HG03139 (cell line): ENCODE results near the gene TRIP6.
"Not testable (repeated sequence)": the region's sequence is repeated elsewhere in the genome, so short reads cannot be mapped to it uniquely, and the experiment has no call there.

ENCODE experiments used
- ATAC-seq: cut with Tn5 transposase; IDR thresholded peaks from one replicate; pipeline ENCODE4 v1.9.1; 2021; ENCODE audit not compliant: unreplicated experiment

Gene TRIP6

DNA sequence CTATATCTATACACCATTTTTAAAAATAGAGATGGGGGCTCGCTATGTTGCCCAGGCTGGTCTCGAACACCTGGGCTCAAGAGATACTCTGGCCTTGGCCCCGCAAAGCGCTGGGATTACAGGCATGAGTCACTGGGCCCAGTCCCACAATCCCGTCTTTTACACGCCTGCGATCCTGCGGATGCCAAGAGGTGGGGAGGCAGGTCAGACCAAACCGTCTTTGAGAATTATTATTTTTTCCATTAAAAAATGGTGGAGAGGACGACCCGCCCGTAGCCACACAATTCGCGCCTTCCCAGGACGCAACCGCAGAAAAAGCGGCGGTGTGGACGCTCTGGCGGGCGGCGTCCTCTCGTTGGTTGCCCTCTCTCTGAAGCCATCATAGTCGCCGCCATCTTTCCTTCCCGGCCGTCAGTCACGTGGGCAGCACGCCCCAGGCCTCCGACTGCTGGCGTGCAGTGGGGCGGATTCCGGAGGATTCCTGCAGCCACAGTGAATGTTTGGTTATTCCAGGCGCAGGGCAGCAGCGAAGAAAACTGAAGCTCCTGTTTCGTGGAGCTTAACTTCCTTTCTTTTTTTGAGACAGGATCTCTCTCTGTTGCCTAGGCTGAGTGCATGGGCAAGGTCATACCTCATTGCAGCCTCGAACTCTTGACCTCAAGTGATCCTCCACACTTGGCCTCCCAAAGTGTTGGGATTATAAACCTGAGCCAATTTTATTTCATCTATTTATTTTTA, 29.9 kb upstream of the TRIP6 start:
- ATAC-seq, result peak; percentile 61

DNA sequence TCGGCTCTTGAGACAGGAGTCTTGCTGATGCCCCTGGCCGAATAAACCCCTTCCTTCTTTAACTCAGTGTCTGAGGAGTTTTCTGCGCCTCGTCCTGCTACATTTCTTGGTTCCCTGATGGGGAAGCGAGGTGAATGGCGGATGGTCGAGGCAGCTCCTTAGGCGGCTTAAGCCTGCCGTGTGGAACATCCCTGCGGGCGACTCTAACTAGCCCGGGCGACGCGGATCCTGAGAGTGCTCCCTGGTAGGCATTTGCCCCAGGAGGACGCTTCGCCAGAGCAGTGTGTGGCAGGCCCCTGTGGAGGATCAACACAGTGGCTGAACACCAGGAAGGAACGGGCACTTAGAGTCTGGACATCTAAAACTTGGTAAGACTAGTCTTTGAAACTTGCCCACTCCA, 27.8 kb upstream of the TRIP6 start:
- ATAC-seq, result no peak

- ATAC-seq, result no peak
Measured at GRCh38 chr7:100840470-100841100, 26.6 kb upstream of the TRIP6 start.

DNA sequence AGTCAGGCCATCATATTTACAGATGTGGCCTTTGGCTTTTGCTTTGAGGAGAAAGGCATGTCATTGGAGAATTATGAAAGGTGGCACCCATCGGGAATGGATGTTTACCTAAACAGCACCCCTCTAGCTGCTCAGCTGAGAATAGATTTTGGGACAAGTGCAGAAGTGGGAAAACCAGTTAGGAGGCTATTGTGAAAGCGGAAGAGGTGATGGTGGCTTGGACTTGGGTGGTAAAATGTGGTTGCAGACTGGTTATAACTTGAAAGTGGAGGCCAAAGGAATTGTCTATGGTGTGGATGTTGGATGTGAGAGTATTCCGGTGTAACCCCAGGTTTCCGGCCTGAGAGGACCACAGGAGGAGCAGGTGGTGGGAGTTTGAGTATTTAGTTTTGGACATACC, 19.8 kb upstream of the TRIP6 start:
- ATAC-seq, result no peak

DNA sequence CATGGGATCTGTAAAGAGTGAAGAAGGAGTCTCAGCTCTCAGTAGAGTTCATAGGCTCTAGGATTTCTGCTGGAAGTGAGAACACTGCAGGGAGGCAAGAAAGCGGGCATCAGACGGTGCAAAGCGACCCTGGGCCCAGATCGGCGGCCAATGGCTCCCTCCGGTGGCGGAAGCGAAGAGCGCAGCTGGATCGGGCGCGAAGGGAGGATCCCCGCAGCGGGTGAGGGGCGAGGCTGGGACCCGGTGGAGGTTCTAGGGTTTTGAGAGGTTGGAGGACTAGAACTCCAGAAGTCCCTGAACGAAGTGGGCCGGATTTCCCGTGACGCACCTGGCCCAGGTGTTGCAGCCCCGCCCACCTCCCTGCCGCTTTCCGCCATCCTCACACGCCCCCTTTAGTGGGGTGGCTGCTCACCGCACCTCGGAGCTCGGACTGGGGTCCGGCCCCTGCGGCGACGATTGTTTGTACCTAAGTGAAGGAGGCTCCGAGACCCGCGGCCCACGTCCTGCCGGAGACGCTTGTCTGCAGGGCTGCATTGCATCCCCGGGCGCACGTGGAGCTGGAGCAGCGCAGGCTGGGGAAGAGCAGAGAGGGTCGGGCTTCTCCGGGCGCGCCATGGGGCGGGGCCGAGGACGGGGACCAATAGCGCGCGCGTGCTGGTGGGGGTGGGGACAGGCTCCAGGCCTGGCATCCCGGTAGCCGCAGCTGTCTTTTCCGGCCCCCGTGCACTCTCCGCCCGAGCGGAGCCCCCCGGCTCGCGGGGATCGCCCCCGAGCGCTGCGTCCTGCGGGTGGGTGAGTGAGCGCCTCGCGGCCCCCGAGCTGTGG, 14.9 kb upstream of the TRIP6 start, which contains the start of gene SLC12A9:
Gene SLC12A9, plus strand, starts transcription at position 666 of the 825 bp plus-strand sequence. CDS start 1,485 bp downstream, outside the sequence.
- peak; percentile 87 for ATAC-seq

DNA sequence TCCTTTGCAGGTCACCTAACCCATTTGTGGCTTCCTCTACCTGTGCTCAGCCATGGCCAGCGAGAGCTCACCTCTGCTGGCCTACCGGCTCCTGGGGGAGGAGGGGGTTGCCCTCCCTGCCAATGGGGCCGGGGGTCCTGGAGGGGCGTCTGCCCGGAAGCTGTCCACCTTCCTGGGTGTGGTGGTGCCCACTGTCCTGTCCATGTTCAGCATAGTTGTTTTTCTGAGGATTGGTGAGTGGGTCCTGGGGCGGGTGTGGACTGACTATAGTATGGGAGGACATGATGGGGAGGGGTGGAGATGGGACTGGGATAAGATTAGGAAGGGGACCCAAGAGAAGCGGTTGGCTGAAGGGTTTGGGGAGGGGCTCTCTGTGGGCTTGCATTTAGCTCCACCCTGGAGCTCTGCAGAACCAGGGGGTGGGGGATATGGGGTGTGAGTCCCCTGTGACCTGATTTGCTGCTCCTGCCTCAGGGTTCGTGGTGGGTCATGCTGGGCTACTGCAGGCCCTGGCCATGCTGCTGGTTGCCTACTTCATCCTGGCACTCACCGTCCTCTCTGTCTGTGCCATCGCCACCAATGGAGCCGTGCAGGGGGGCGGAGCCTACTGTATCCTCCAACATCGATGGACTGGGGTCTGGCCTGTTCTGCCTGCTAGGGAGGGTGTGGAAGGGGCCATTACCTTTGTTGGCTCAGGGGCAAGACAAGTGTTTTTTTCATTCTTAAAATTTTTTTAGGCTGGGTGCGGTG, 12.9 kb upstream of the TRIP6 start:
- ATAC-seq, result no peak

- ATAC-seq, result not testable (repeated sequence)
Measured at GRCh38 chr7:100854899-100855298, 12.3 kb upstream of the TRIP6 start.

- no peak for ATAC-seq
Measured at GRCh38 chr7:100855515-100855914, 11.7 kb upstream of the TRIP6 start.

DNA sequence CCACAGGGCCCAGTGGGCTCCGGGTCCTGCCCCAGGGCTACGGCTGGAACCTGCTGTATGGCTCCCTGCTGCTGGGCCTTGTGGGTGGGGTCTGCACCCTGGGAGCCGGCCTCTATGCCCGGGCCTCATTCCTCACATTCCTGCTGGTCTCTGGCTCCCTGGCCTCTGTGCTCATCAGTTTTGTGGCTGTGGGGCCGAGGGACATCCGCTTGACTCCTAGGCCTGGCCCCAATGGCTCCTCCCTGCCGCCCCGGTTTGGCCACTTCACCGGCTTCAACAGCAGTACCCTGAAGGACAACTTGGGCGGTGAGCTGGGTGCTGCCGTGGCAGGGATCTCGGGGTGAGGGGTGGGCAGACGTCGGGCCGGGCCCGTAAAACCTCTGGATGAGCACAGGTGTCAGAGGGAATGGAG, 10.3 kb upstream of the TRIP6 start:
- ATAC-seq, result no peak

GRCh38 chr7:100859856-100860255, 7.3 kb upstream of the TRIP6 start:
- no peak for ATAC-seq

GRCh38 chr7:100860702-100861615, 6.2 kb upstream of the TRIP6 start:
- ATAC-seq, result no peak

- ATAC-seq, result no peak
Measured at GRCh38 chr7:100861616-100861985, 5.6 kb upstream of the TRIP6 start.

DNA sequence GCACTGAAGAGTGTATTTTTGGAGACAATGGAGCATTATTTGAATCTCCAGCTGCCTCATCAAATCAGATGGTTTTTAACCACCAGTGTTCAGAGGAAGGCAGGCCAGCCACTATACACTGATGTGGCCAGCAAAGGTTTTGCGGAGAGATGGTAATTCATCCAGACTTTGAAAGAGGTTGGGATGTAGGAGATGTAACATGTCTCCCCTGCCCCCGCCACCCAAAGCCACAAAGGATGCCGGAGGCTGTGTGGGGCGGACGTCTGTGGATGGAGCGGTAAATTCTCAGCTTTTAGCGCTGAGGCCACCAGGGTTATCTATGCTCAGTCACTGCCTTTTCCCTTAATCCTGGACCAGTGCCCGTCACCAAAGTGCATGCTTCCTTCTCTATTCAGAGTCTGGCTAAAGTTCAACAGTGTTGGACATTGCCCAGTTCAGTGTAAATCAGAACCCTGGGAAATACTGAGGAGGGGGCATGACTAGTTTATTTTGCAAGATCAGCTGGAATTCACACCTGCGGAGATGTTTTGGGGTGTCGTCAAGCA, 3.7 kb upstream of the TRIP6 start:
- ATAC-seq, result no peak

DNA sequence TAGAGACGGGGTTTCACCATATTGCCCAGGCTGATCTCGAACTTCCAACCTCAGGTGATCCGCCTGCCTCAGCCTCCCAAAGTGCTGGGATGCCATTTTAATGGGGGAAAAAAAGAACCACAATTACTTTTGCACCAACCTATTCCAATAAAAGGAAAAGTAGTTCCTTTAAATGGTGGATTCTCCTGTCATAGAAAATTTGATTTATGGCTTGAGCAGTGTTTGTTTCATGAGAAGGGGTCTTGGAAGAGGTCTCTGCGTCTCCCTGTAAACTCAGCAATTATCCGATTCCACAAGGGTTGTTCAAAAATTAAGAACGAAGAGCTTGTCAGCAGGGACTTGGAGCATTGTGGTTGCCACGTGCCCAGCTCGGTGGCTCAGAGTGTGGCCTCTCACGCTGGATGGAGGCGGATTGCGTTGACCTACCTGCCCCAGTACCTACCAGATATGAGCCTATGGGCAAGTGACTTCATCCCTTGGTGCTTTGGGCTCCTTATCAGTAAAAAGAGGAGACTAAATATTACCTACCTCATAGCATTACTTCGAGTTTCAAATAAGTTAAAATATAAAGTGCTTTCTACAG, 2.8 kb upstream of the TRIP6 start:
- no peak for ATAC-seq

GRCh38 chr7:100865372-100865911, 1.7 kb upstream of the TRIP6 start:
- ATAC-seq, result no peak

DNA sequence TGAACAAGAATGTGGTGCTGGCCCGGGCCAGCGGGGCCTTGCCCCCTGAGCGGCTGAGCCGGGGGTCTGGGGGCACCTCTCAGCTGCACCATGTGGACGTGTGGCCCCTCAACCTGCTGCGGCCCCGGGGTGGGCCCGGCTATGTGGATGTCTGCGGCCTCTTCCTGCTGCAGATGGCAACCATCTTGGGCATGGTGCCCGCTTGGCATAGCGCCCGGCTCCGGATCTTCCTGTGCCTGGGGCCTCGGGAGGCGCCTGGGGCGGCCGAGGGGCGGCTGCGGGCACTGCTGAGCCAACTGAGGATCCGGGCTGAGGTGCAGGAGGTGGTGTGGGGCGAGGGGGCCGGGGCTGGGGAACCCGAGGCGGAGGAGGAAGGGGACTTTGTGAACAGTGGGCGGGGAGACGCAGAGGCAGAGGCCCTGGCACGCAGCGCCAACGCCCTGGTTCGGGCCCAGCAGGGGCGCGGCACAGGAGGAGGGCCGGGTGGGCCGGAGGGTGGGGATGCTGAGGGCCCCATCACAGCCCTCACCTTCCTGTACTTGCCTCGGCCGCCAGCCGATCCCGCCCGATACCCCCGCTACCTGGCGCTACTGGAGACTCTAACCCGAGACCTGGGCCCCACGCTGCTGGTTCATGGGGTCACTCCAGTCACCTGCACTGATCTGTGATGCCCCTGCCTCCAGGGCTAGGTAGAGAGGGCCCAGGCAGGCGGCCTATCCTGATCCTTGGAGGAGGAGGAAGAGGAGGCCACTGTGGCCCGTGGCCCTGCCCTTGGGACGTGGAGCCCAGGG, 1.1 kb upstream of the TRIP6 start:
- no peak for ATAC-seq

GRCh38 chr7:100866729-100867039, 503 bp upstream of the TRIP6 start:
- no peak for ATAC-seq

DNA sequence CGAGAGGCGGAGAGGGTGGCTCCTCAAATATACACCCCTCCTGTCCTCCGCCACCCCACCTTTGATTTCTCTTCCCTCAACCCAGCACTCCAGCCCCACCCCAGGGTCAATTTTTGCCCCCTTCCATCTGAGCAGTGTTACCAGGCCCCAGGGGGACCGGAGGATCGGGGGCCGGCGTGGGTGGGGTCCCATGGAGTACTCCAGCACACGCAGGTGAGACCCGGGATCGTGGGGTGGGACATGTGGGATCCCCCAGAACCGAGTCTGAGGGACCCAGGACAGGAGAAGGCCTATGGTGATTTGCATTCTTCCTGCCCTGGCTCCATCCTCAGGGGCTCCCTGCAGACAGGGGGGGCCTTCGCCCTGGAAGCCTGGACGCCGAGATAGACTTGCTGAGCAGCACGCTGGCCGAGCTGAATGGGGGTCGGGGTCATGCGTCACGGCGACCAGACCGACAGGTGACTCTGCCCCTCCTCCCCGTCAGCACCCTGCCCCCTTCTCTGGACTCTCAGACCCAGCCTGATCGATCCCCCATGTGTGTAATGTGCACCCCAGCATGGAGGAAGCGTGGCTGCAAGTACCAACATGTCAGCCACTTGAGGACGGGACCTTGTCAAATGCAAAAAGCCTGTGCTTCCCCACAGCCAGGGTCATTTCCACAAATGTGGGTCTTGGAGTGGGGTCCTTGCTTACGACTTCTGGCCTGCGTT, 744 bp downstream of the TRIP6 start:
- no peak for ATAC-seq
